Subcutaneous abdominal adipose tissue (tissue), 5 donors: ENCODE data around the gene ST3GAL3.
A peak's percentile ranks its signal among the peaks of the same experiment; 100 is the strongest.

Source experiments
- H3K27ac ChIP-seq: one replicate; pipeline ENCODE4 v1.7.0; 2013; ENCODE audit warnings: low read depth, mild to moderate bottlenecking, inconsistent platforms, low read length, moderate library complexity
- H3K27me3 ChIP-seq, 5 donors: one replicate each; pipeline ENCODE4 v1.7.0; 2013; ENCODE audit warnings: low read length in 5 of 5, inconsistent platforms in 1 of 5; ENCODE audit not compliant: control insufficient read depth in 5 of 5, insufficient read depth in 4 of 5
- H3K36me3 ChIP-seq, 5 donors: one replicate each; pipeline ENCODE4 v1.7.0; 2013; ENCODE audit warnings: low read length in 5 of 5; ENCODE audit not compliant: control insufficient read depth in 5 of 5, insufficient read depth in 5 of 5
- H3K4me1 ChIP-seq, 5 donors: one replicate each; pipeline ENCODE4 v1.7.0; 2013; ENCODE audit warnings: low read length in 5 of 5, mild to moderate bottlenecking in 3 of 5, moderate library complexity in 1 of 5; ENCODE audit not compliant: control insufficient read depth in 5 of 5, insufficient read depth in 5 of 5
- H3K4me3 ChIP-seq, 5 donors: one replicate each; pipeline ENCODE4 v1.7.0; 2013; ENCODE audit warnings: low read length in 5 of 5, low read depth in 1 of 5
- H3K9ac ChIP-seq, 5 donors: one replicate each; pipeline ENCODE4 v1.7.0; 2013; ENCODE audit warnings: low read length in 5 of 5, mild to moderate bottlenecking in 4 of 5, moderate library complexity in 3 of 5
- H3K9me3 ChIP-seq, 5 donors: one replicate each; pipeline ENCODE4 v1.7.0; 2013; ENCODE audit warnings: low read length in 5 of 5; ENCODE audit not compliant: control insufficient read depth in 5 of 5
- donor health status: healthy.
- donor health status: healthy.
- donor health status: healthy.
- donor health status: healthy.
- donor health status: healthy.

Gene ST3GAL3

GRCh38 chr1:43747736-43748135 lies 40.4 kb downstream of the ST3GAL3 start:
- H3K36me3 ChIP-seq: peaks cover 0 to 6% (median 0%) of the 10 kb centered on the region in 5 donors
- no peak overlapping the region for H3K27ac ChIP-seq
- H3K9ac ChIP-seq: no peak overlapping the region
- H3K4me1 ChIP-seq: no peaks in the 10 kb centered on the region
- H3K27me3 ChIP-seq: no peaks in the 10 kb centered on the region
- H3K9me3 ChIP-seq: no peaks in the 10 kb centered on the region
- H3K4me3 ChIP-seq: no peak overlapping the region

GRCh38 chr1:43750083-43750482 lies 42.7 kb downstream of the ST3GAL3 start:
- H3K27ac ChIP-seq: no peak overlapping the region
- H3K4me1 ChIP-seq: no peaks in the 10 kb centered on the region
- no peaks in the 10 kb centered on the region for H3K27me3 ChIP-seq
- no peaks in the 10 kb centered on the region for H3K9me3 ChIP-seq
- no peak overlapping the region for H3K9ac ChIP-seq
- H3K36me3 ChIP-seq: peaks cover 0 to 5% (median 0%) of the 10 kb centered on the region in 5 donors
- H3K4me3 ChIP-seq: no peak overlapping the region

- no peak overlapping the region for H3K4me3 ChIP-seq
- H3K9me3 ChIP-seq: no peaks in the 10 kb centered on the region
- H3K4me1 ChIP-seq: no peaks in the 10 kb centered on the region
- H3K27ac ChIP-seq: no peak overlapping the region
- no peaks in the 10 kb centered on the region for H3K27me3 ChIP-seq
- no peak overlapping the region for H3K9ac ChIP-seq
- H3K36me3 ChIP-seq: peaks cover 0 to 5% (median 0%) of the 10 kb centered on the region in 5 donors
Measured at GRCh38 chr1:43753422-43753821, 46.1 kb downstream of the ST3GAL3 start.

GRCh38 chr1:43754892-43755291 lies 47.6 kb downstream of the ST3GAL3 start:
- no peak overlapping the region for H3K27ac ChIP-seq
- H3K9ac ChIP-seq: no peak overlapping the region
- no peaks in the 10 kb centered on the region for H3K4me1 ChIP-seq
- H3K27me3 ChIP-seq: no peaks in the 10 kb centered on the region
- no peaks in the 10 kb centered on the region for H3K9me3 ChIP-seq
- no peaks in the 10 kb centered on the region for H3K36me3 ChIP-seq
- no peak overlapping the region for H3K4me3 ChIP-seq

GRCh38 chr1:43757343-43758053 lies 50.2 kb downstream of the ST3GAL3 start:
- Histone ChIP-seq H3K4me3 (no peak overlapping the region), H3K9ac (no peak overlapping the region), H3K4me1 (peaks cover 0 to 2% (median 0%) of the 10 kb centered on the region in 5 donors), H3K36me3 (no peaks in the 10 kb centered on the region), H3K9me3 (no peaks in the 10 kb centered on the region), H3K27me3 (no peaks in the 10 kb centered on the region), H3K27ac (no peak overlapping the region)

GRCh38 chr1:43760745-43761317 lies 53.5 kb downstream of the ST3GAL3 start:
- H3K4me1 ChIP-seq: peaks cover 0 to 16% (median 8%) of the 10 kb centered on the region in 5 donors
- no peak overlapping the region for H3K4me3 ChIP-seq
- no peak overlapping the region for H3K27ac ChIP-seq
- no peaks in the 10 kb centered on the region for H3K9me3 ChIP-seq
- no peaks in the 10 kb centered on the region for H3K36me3 ChIP-seq
- H3K27me3 ChIP-seq: no peaks in the 10 kb centered on the region
- H3K9ac ChIP-seq: no peak overlapping the region

- Histone ChIP-seq H3K9ac (no peak overlapping the region), H3K36me3 (no peaks in the 10 kb centered on the region), H3K4me3 (no peak overlapping the region), H3K27ac (no peak overlapping the region), H3K4me1 (peaks cover 0 to 16% (median 8%) of the 10 kb centered on the region in 5 donors), H3K27me3 (no peaks in the 10 kb centered on the region), H3K9me3 (no peaks in the 10 kb centered on the region)
Measured at GRCh38 chr1:43763497-43763973, 56.2 kb downstream of the ST3GAL3 start.

GRCh38 chr1:43764581-43764980 lies 57.2 kb downstream of the ST3GAL3 start:
- Histone ChIP-seq H3K27ac (no peak overlapping the region), H3K9me3 (no peaks in the 10 kb centered on the region), H3K9ac (no peak overlapping the region)

GRCh38 chr1:43766086-43766784 lies 58.9 kb downstream of the ST3GAL3 start:
- Histone ChIP-seq H3K9ac (peak overlapping the region in 1 of 5 donors; percentile 8), H3K9me3 (no peaks in the 10 kb centered on the region), H3K4me1 (peaks cover 0 to 16% (median 8%) of the 10 kb centered on the region in 5 donors), H3K27me3 (no peaks in the 10 kb centered on the region), H3K4me3 (no peak overlapping the region), H3K27ac (no peak overlapping the region), H3K36me3 (no peaks in the 10 kb centered on the region)

More at GRCh38 chr1:43764581-43764980, 57.2 kb downstream of the ST3GAL3 start:
- H3K27me3 ChIP-seq: no peaks in the 10 kb centered on the region
- H3K4me1 ChIP-seq: peaks cover 0 to 16% (median 8%) of the 10 kb centered on the region in 5 donors
- no peak overlapping the region for H3K4me3 ChIP-seq
- no peaks in the 10 kb centered on the region for H3K36me3 ChIP-seq
